ENCODE measurements around the gene TIGD2. TPM values are rescaled to one million over a fixed set of nuclear protein-coding genes. Genes with fewer than 3 reads are reported as not detected.

The TIGD2 gene
- total and polyA plus RNA-seq, 9 of the 15 experiments (the other 6 are each of a cell fraction or from before 2014, with no cell fraction given) = 3.6 to 15.0 (median 9.8) TPM

DNA sequence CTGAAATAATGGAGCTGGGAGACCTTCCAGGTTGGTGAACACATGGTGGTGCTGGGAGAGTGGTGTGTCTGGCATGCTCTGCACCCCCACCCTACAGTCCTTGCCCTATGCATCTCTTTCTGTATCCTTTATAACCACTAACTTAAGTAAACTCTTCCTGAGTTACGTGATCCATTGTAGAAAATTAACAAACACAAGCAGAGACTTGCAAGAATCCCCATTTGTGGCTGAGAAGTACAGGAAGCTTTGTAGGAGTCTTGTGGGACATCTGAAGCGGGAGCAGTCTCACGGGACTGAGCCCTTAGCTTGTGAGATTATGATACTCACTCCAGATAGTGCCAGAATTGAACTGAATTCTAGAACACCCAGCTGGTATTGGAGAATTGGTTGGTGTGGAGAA is 40.0 kb upstream of the TIGD2 start (continued):
- TF ChIP-seq ZNF282 (CRISPR knock-in tag; IDR thresholded peaks at IDR 0.05) (no peak), ILK (tag; IDR thresholded peaks at IDR 0.05; ENCODE audit: borderline replicate concordance, low read depth) (no peak), TAF7 (tag; IDR thresholded peaks at IDR 0.05) (no peak)

DNA sequence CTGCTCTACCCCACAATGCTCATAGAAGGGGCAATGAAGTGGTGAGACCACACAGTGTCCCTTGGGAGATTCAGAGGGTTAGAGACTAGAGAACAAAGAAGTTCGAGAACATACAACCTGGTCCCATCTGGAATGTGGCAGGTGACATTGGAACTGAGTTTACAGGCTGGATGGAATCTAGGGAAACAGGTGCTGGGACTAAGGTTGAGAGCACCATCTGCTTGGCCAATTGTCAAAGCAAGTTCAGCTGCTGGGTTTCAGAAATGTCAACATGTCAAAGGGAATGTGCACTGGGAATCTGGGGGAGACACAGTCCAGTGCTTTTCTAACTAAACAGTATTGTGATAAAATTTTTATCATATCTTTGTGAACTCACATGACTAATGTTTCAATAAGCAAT is 38.4 kb upstream of the TIGD2 start:
- Histone ChIP-seq H3K4me1 (replicated peaks in 1 of 2; ENCODE audit: control insufficient read depth in 2 of 2, insufficient read depth in 2 of 2, low read length in 2 of 2) (no peaks in the 10 kb centered on the region), H3K9me1 (ENCODE audit: control insufficient read depth, insufficient read depth, low read length) (no peaks in the 10 kb centered on the region), H4K20me1 (replicated peaks; ENCODE audit: control insufficient read depth, insufficient read depth, low read length) (no peaks in the 10 kb centered on the region), H3K79me2 (ENCODE audit: control insufficient read depth, insufficient read depth, low read length) (no peaks in the 10 kb centered on the region), H3K27ac (ENCODE audit: extremely low read depth, low read depth, low read length) (no peak overlapping the region), H3K4me2 (ENCODE audit: insufficient read depth, low read length) (no peak overlapping the region), H3K4me3 (no peak overlapping the region), H3K9ac (ENCODE audit: insufficient read depth in 1 of 2, low read depth in 2 of 2, low read length in 2 of 2) (no peak overlapping the region), H3K27me3 (ENCODE audit: control insufficient read depth in 2 of 2, insufficient read depth in 2 of 2, low read length in 2 of 2) (peaks cover 3 to 5% of the 10 kb centered on the region in 2 experiments; a peak in 2 of 5 replicates), H3K36me3 (ENCODE audit: control insufficient read depth, insufficient read depth, low read length) (no peaks in the 10 kb centered on the region), H2AFZ (ENCODE audit: low read depth, low read length) (no peak overlapping the region), H3K9me3 (replicated peaks; ENCODE audit: control insufficient read depth, insufficient read depth, low read depth, low read length) (peaks cover 3% of the 10 kb centered on the region)
- ChIA-PET CTCF (ENCODE audit: low intra/inter-chr PET ratio) (no interaction called here), POLR2A (interaction anchor here (0.6 kb wide), 1 partner anchor 30 kb away, joined by 3 read pairs; no protein-coding TSS in a partner anchor)
- no peak for FAIRE-seq
- intact Hi-C loops (cut with micrococcal nuclease) (no loop called here), in situ Hi-C loops (cut with MboI) (no loop called here)
- 0% methylated on average over 1 of the region's 1 CpG for WGBS (ENCODE audit: insufficient coverage, low coverage, missing lambda C conversion rate)
- no peak for DNase-seq (ENCODE audit: extremely low read depth in 1 of 4, low spot score in 3 of 4)
- no peak for ATAC-seq
- BruUV-seq (replicated peaks) = no TSS peak
- TF ChIP-seq, protein P1, sequence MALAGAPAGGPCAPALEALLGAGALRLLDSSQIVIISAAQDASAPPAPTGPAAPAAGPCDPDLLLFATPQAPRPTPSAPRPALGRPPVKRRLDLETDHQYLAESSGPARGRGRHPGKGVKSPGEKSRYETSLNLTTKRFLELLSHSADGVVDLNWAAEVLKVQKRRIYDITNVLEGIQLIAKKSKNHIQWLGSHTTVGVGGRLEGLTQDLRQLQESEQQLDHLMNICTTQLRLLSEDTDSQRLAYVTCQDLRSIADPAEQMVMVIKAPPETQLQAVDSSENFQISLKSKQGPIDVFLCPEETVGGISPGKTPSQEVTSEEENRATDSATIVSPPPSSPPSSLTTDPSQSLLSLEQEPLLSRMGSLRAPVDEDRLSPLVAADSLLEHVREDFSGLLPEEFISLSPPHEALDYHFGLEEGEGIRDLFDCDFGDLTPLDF (CRISPR knock-in tag; IDR thresholded peaks at IDR 0.05) = no peak
- TF ChIP-seq, protein P2, sequence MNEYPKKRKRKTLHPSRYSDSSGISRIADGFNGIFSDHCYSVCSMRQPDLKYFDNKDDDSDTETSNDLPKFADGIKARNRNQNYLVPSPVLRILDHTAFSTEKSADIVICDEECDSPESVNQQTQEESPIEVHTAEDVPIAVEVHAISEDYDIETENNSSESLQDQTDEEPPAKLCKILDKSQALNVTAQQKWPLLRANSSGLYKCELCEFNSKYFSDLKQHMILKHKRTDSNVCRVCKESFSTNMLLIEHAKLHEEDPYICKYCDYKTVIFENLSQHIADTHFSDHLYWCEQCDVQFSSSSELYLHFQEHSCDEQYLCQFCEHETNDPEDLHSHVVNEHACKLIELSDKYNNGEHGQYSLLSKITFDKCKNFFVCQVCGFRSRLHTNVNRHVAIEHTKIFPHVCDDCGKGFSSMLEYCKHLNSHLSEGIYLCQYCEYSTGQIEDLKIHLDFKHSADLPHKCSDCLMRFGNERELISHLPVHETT (CRISPR knock-in tag; conservative IDR thresholded peaks at IDR 0.05 in 1 of 2, IDR thresholded peaks at IDR 0.05 in 1 of 2) = no peak
- TF ChIP-seq, protein P3, sequence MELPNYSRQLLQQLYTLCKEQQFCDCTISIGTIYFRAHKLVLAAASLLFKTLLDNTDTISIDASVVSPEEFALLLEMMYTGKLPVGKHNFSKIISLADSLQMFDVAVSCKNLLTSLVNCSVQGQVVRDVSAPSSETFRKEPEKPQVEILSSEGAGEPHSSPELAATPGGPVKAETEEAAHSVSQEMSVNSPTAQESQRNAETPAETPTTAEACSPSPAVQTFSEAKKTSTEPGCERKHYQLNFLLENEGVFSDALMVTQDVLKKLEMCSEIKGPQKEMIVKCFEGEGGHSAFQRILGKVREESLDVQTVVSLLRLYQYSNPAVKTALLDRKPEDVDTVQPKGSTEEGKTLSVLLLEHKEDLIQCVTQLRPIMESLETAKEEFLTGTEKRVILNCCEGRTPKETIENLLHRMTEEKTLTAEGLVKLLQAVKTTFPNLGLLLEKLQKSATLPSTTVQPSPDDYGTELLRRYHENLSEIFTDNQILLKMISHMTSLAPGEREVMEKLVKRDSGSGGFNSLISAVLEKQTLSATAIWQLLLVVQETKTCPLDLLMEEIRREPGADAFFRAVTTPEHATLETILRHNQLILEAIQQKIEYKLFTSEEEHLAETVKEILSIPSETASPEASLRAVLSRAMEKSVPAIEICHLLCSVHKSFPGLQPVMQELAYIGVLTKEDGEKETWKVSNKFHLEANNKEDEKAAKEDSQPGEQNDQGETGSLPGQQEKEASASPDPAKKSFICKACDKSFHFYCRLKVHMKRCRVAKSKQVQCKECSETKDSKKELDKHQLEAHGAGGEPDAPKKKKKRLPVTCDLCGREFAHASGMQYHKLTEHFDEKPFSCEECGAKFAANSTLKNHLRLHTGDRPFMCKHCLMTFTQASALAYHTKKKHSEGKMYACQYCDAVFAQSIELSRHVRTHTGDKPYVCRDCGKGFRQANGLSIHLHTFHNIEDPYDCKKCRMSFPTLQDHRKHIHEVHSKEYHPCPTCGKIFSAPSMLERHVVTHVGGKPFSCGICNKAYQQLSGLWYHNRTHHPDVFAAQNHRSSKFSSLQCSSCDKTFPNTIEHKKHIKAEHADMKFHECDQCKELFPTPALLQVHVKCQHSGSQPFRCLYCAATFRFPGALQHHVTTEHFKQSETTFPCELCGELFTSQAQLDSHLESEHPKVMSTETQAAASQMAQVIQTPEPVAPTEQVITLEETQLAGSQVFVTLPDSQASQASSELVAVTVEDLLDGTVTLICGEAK (IDR thresholded peaks at IDR 0.05) = no peak
- TF ChIP-seq, protein P3 (CRISPR knock-in tag; IDR thresholded peaks at IDR 0.05) = no peak
